Heart left ventricle (tissue), 16 donors: ENCODE measurements around the gene ZFAND3. TPM values are rescaled to one million over a fixed set of nuclear protein-coding genes. Genes with fewer than 3 reads are reported as not detected.
A peak's percentile ranks its signal among the peaks of the same experiment; 100 is the strongest.

Source experiments
- ATAC-seq, 4 donors: fragments of 200-7000 bp; cut with Tn5 transposase; one replicate each; pipeline ENCODE4 v1.9.1; 2020 to 2022; ENCODE audit warnings: moderate library complexity in 4 of 4, mild to moderate bottlenecking in 3 of 4, moderate number of reproducible peaks in 1 of 4
- DNase-seq, 5 donors: peaks; one replicate each; pipeline ENCODE4 v3.0.0-alpha.2; 2020
- H3K27ac ChIP-seq, 12 donors: fragments of 200-600 bp; sonication (generic) in 4 of 12; one replicate each; pipeline versions ENCODE4 v1.5.0 to v1.8.0; 2016 to 2022; ENCODE audit warnings: mild to moderate bottlenecking in 2 of 12
- H3K27me3 ChIP-seq, 9 donors: fragments of 200-600 bp; sonication (generic) in 2 of 9; one replicate each; pipeline versions ENCODE4 v1.5.1 to v1.8.0; 2016 to 2022; ENCODE audit warnings: mild to moderate bottlenecking in 3 of 9
- H3K36me3 ChIP-seq, 9 donors: fragments of 200-600 bp; sonication (generic) in 2 of 9; one replicate each; pipeline versions ENCODE4 v1.5.0 to v1.8.0; 2018 to 2022; ENCODE audit warnings: mild to moderate bottlenecking in 2 of 9
- H3K4me1 ChIP-seq, 12 donors: fragments of 200-600 bp; sonication (generic) in 4 of 12; one replicate each; pipeline versions ENCODE4 v1.5.0 to v1.8.0; 2016 to 2022; ENCODE audit warnings: mild to moderate bottlenecking in 3 of 12
- H3K4me3 ChIP-seq, 12 donors: fragments of 200-600 bp; sonication (generic) in 4 of 12; one replicate each; pipeline versions ENCODE4 v1.5.0 to v1.8.0; 2017 to 2022; ENCODE audit warnings: mild to moderate bottlenecking in 9 of 12, moderate library complexity in 4 of 12
- H3K9me3 ChIP-seq, 12 donors: fragments of 200-600 bp; sonication (generic) in 4 of 12; one replicate each; pipeline versions ENCODE4 v1.5.0 to v1.8.0; 2016 to 2022; ENCODE audit warnings: mild to moderate bottlenecking in 1 of 12
- CTCF ChIP-seq, 12 donors: fragments of 200-600 bp; sonication (generic) in 4 of 12; IDR thresholded peaks; one replicate each; pipeline versions ENCODE4 v1.5.0 to v1.8.0; 2018 to 2022; ENCODE audit warnings: antibody characterized with exemption in 12 of 12, mild to moderate bottlenecking in 5 of 12
- POLR2A ChIP-seq, 2 donors: fragments of 450-650 bp; IDR thresholded peaks; one replicate each; pipeline ENCODE4 v1.6.1; 2017; ENCODE audit warnings: antibody characterized with exemption in 2 of 2, mild to moderate bottlenecking in 2 of 2, moderate library complexity in 2 of 2
- WGBS, 4 donors: extraction: QIAGEN DNeasy Blood & Tissue Kit in 2 of 4; methylation state at CpG; one replicate each; pipeline versions ENCODE4 v1.1.5 to v1.1.7; 2013 to 2018; 5-methylcytosine and 5-hydroxymethylcytosine counted together
- intact Hi-C, 10 donors: fragments of 100-400 bp; cut with DNase I; formaldehyde crosslinking; loops; one replicate each; pipeline versions ENCODE4 v1.11.1 to v1.14.2; 2022
- polyA plus RNA-seq, 2 donors: library from polyadenylated mRNA; stranded (reverse); fragments of 200-250 nt; gene quantifications; one replicate each; pipeline ENCODE4 v1.2.3, GENCODE V29; 2013
- total RNA-seq, 9 donors: library from RNA; depleted of rRNA in 2 of 9; stranded (reverse); fragments of >200 nt in 2 of 9; fragmentation: NEBNext Ultra II Directional in 3 of 9; extraction: Animal tissue kit (Norgen Biotek cat#: 25700) in 3 of 9; gene quantifications; one replicate each; pipeline versions ENCODE4 v1.1.0 to v1.2.4, GENCODE V29; 2016 to 2023
- donor health status: ischemic (EF 13 %, LVEDD 7.1; RV severe dilation, severe dysfunction).
- donor health status: healthy with polysubstance abuse.
- donor health status: DM: no; HTN: yes; CAD: no.
- donor health status: DM: no; HTN: no; CAD: no.
- donor health status: ischemic (EF 25% LVEDD 6.9; RV normal size, moderate dysfunction).
- donor health status: ischemic (EF 25% LVEDD 5.7; RV mildly dilated, moderate dysfunction).
- donor health status: healthy.
- donor health status: DM: yes; HTN: yes; CAD: no.
- donor health status: ischemic (EF 35%, LVEDD 5.7; RV mildly dilated, moderate dysfunction).
- donor health status: nonischemic (EF 11% LVEDD 7.7; RV severe dilation, severe dysfunction).
- donor health status: DM: yes; HTN: yes; CAD: no.
- donor health status: PGD.
- donor health status: ischemic (EF 29% LVEDD 5.4; RV normal size, mild dysfunction).
- donor health status: nonischemic (EF 23%, LVEDD 6.1; RV moderate dilation, normal function).

ZFAND3 gene
- total and polyA plus RNA-seq, 11 donors = 29.1 to 114 (median 88.2) TPM

GRCh38 chr6:38169977-38170526 lies 350.5 kb downstream of the ZFAND3 start:
- ATAC-seq = no peak
- intact Hi-C loops = loop anchor here in 1 of 10 donors (10.0 kb wide), 1 partner anchor 325 kb away; no protein-coding TSS in a partner anchor

GRCh38 chr6:38170666-38171355 lies 351.3 kb downstream of the ZFAND3 start:
- peak in 1 of 5 donors; percentile 22 for DNase-seq
- WGBS, 4 donors = 86 to 92% (median 87%) methylated on average over 14 of the region's 14 CpGs
- intact Hi-C loops = loop anchor here in 1 of 10 donors (10.0 kb wide), 1 partner anchor 324 kb away; no protein-coding TSS in a partner anchor

More at GRCh38 chr6:38169977-38170526, 350.5 kb downstream of the ZFAND3 start:
- TF ChIP-seq CTCF (IDR thresholded peaks at IDR 0.05) = no peak
- TF ChIP-seq POLR2A (IDR thresholded peaks at IDR 0.05) = no peak
- H3K36me3 ChIP-seq = peaks cover 0 to 10% (median 0%) of the 10 kb centered on the region in 9 donors
- H3K27ac ChIP-seq = no peak overlapping the region
- H3K27me3 ChIP-seq = no peaks in the 10 kb centered on the region
- no peaks in the 10 kb centered on the region for H3K9me3 ChIP-seq
- peak in 1 of 5 donors; percentile 45 for DNase-seq
- 84 to 89% (median 86%) methylated on average over 19 of the region's 19 CpGs for WGBS, 4 donors
- no peak overlapping the region for H3K4me3 ChIP-seq
- H3K4me1 ChIP-seq = peaks cover 0 to 7% (median 0%) of the 10 kb centered on the region in 12 donors

GRCh38 chr6:38171997-38172738 lies 352.6 kb downstream of the ZFAND3 start:
- no peak overlapping the region for H3K4me3 ChIP-seq
- no peak overlapping the region for H3K27ac ChIP-seq
- peaks cover 0 to 10% (median 0%) of the 10 kb centered on the region in 9 donors for H3K36me3 ChIP-seq
- 81 to 87% (median 85%) methylated on average over 10 to 13 of the region's 13 CpGs for WGBS, 4 donors
- peak in 2 of 5 donors; percentile 21 to 62 for DNase-seq
- TF ChIP-seq CTCF (IDR thresholded peaks at IDR 0.05) (no peak), POLR2A (IDR thresholded peaks at IDR 0.05) (no peak)
- no peaks in the 10 kb centered on the region for H3K9me3 ChIP-seq
- H3K27me3 ChIP-seq = no peaks in the 10 kb centered on the region
- intact Hi-C loops = loop anchor here in 1 of 10 donors (10.0 kb wide), 1 partner anchor 323 kb away; no protein-coding TSS in a partner anchor
- ATAC-seq = no peak
- peaks cover 0 to 3% (median 0%) of the 10 kb centered on the region in 12 donors for H3K4me1 ChIP-seq

More at GRCh38 chr6:38170666-38171355, 351.3 kb downstream of the ZFAND3 start:
- no peak for ATAC-seq
- H3K36me3 ChIP-seq = peaks cover 0 to 10% (median 0%) of the 10 kb centered on the region in 9 donors
- no peaks in the 10 kb centered on the region for H3K9me3 ChIP-seq
- H3K4me1 ChIP-seq = no peaks in the 10 kb centered on the region
- H3K27me3 ChIP-seq = no peaks in the 10 kb centered on the region
- no peak overlapping the region for H3K27ac ChIP-seq
- H3K4me3 ChIP-seq = no peak overlapping the region
- TF ChIP-seq POLR2A (IDR thresholded peaks at IDR 0.05) = no peak

- no peak overlapping the region for H3K4me3 ChIP-seq
- peaks cover 0 to 3% (median 0%) of the 10 kb centered on the region in 12 donors for H3K4me1 ChIP-seq
- ATAC-seq = no peak
- TF ChIP-seq POLR2A (IDR thresholded peaks at IDR 0.05) = no peak
- no peaks in the 10 kb centered on the region for H3K9me3 ChIP-seq
- intact Hi-C loops = loop anchor here in 1 of 10 donors (10.0 kb wide), 1 partner anchor 322 kb away; no protein-coding TSS in a partner anchor
- H3K36me3 ChIP-seq = peaks cover 0 to 10% (median 0%) of the 10 kb centered on the region in 9 donors
- DNase-seq = peak in 1 of 5 donors; percentile 37
- 79 to 85% (median 83%) methylated on average over 8 to 15 of the region's 15 CpGs for WGBS, 4 donors
- no peak overlapping the region for H3K27ac ChIP-seq
- H3K27me3 ChIP-seq = no peaks in the 10 kb centered on the region
Measured at GRCh38 chr6:38172739-38173410, 353.3 kb downstream of the ZFAND3 start.
